GM12878 (cell line): ENCODE results near the gene DPM1. TPM values are rescaled to one million over a fixed set of nuclear protein-coding genes. Genes with fewer than 3 reads are reported as not detected.

Experiments
- ATAC-seq: fragments of 200-7000 bp; cut with Tn5 transposase; 3 replicates; pipeline ENCODE4 v1.9.1; 2020; ENCODE audit warnings: mild to moderate bottlenecking, moderate library complexity
- BruUV-seq: library from RNA; stranded (reverse); fragments of 400-500 nt; replicated peaks from 2 replicates; lab custom pipeline; 2021; lab: Mats Ljungman, UMichigan
- CTCF ChIA-PET: fragments of 300-600 bp; sonication (Branson Sonifier 250); formaldehyde crosslinking; extraction: SDS; loops from one replicate; lab custom pipeline; 2021; ENCODE audit warnings: inconsistent platforms; lab: Yijun Ruan, JAX
- POLR2A ChIA-PET: fragments of 350-600 bp; formaldehyde crosslinking; extraction: SDS; loops from one replicate; lab custom pipeline; 2021; ENCODE audit warnings: inconsistent platforms; lab: Charles Lee
- RAD21 ChIA-PET: fragments of 300-600 bp; sonication (Branson Sonifier 250); formaldehyde crosslinking; loops from one replicate; lab custom pipeline; 2023; ENCODE audit warnings: antibody characterized with exemption; ENCODE audit not compliant: unreplicated experiment; lab: Charles Lee
- SMC1A ChIA-PET: fragments of 300-600 bp; sonication (Branson Sonifier 250); formaldehyde crosslinking; loops from one replicate; lab custom pipeline; 2023; ENCODE audit not compliant: unreplicated experiment, uncharacterized antibody; lab: Charles Lee
- DNase-seq: peaks from one replicate; pipeline ENCODE4 v3.0.0-alpha.2; 2011; ENCODE audit warnings: low read depth, low spot score
- FAIRE-seq: peaks from 3 replicates; lab custom pipeline; 2011; peaks lifted over from hg19 to GRCh38; lab: Jason Lieb, UNC
- H2AFZ ChIP-seq: 2 replicates; pipeline ENCODE4 v1.6.0; 2011; ENCODE audit warnings: low read depth, low read length, control low read depth; ENCODE audit not compliant: control insufficient read depth
- H3K27ac ChIP-seq: 2 replicates; pipeline ENCODE4 v1.5.1; 2011; ENCODE audit warnings: control low read depth; ENCODE audit not compliant: control insufficient read depth, insufficient read depth
- H3K27me3 ChIP-seq, 2 experiments: replicated peaks in 1 of 2; 2 replicates each; pipeline versions ENCODE4 v1.6.0 to v1.6.1; 2011; ENCODE audit warnings: low read length in 1 of 2; ENCODE audit not compliant: control insufficient read depth in 2 of 2, insufficient read depth in 2 of 2
- H3K36me3 ChIP-seq, 2 experiments: 2 replicates each; pipeline ENCODE4 v1.5.1; 2011; ENCODE audit warnings: low read length in 1 of 2; ENCODE audit not compliant: control insufficient read depth in 2 of 2, insufficient read depth in 2 of 2
- H3K4me1 ChIP-seq: 2 replicates; pipeline ENCODE4 v1.6.1; 2011; ENCODE audit warnings: mild to moderate bottlenecking, low read length, moderate library complexity, mixed read lengths; ENCODE audit not compliant: control insufficient read depth, insufficient read depth
- H3K4me2 ChIP-seq: 2 replicates; pipeline ENCODE4 v1.6.0; 2011; ENCODE audit warnings: control low read depth; ENCODE audit not compliant: control insufficient read depth, insufficient read depth
- H3K4me3 ChIP-seq: fragments of 200-600 bp; sonication (generic); 2 replicates; pipeline ENCODE4 v1.5.1; 2016
- H3K79me2 ChIP-seq: 2 replicates; pipeline ENCODE4 v1.6.0; 2011; ENCODE audit warnings: low read length; ENCODE audit not compliant: control insufficient read depth, insufficient read depth
- H3K9ac ChIP-seq: 2 replicates; pipeline ENCODE4 v1.8.0; 2011; ENCODE audit warnings: low read length, control low read depth, mixed read lengths; ENCODE audit not compliant: control insufficient read depth, insufficient read depth
- H3K9me3 ChIP-seq: replicated peaks from 3 replicates; pipeline ENCODE4 v1.5.1; 2011; ENCODE audit warnings: mild to moderate bottlenecking, low read length; ENCODE audit not compliant: control insufficient read depth, insufficient read depth
- H4K20me1 ChIP-seq: 2 replicates; pipeline ENCODE4 v1.6.0; 2011; ENCODE audit not compliant: control insufficient read depth, insufficient read depth
- BRCA1 ChIP-seq: IDR thresholded peaks from 2 replicates; pipeline ENCODE4 v1.6.1; 2011; ENCODE audit warnings: low read depth, low read length, improper control_type of control experiment
- CEBPB ChIP-seq, 2 experiments: fragments of 150-350 bp in 1 of 2; IDR thresholded peaks; 2 replicates each; pipeline ENCODE4 v1.6.1; 2012 to 2014; ENCODE audit warnings: low read depth in 2 of 2, low read length in 2 of 2, borderline replicate concordance in 1 of 2, inconsistent platforms in 1 of 2
- CUX1 ChIP-seq: IDR thresholded peaks from 2 replicates; pipeline ENCODE4 v1.6.1; 2012; ENCODE audit warnings: improper control_type of control experiment, low read depth, low read length; ENCODE audit not compliant: insufficient replicate concordance
- ETV6 ChIP-seq, 2 experiments: fragments of 450-650 bp in 1 of 2; IDR thresholded peaks in 1 of 2; conservative IDR thresholded peaks in 1 of 2; 2 replicates each; pipeline ENCODE4 v1.6.1; 2014; ENCODE audit warnings: antibody characterized with exemption in 1 of 2, borderline replicate concordance in 1 of 2, low read depth in 1 of 2, mild to moderate bottlenecking in 1 of 2, moderate library complexity in 1 of 2
- HDGF ChIP-seq: fragments of 450-650 bp; IDR thresholded peaks from 2 replicates; pipeline ENCODE4 v1.6.1; 2016; ENCODE audit warnings: antibody characterized with exemption
- HSF1 ChIP-seq: fragments of 150-350 bp; IDR thresholded peaks from 2 replicates; pipeline ENCODE4 v1.6.1; 2014; ENCODE audit warnings: mild to moderate bottlenecking, low read depth, low read length
- KAT2A ChIP-seq: conservative IDR thresholded peaks from 2 replicates; pipeline ENCODE4 v1.6.1; 2011; ENCODE audit warnings: low read depth, low read length; ENCODE audit not compliant: control insufficient read depth
- PBX3 ChIP-seq: IDR thresholded peaks from 2 replicates; pipeline ENCODE4 v1.6.1; 2011; ENCODE audit warnings: mild to moderate bottlenecking, low read depth, low read length, moderate library complexity; ENCODE audit not compliant: insufficient replicate concordance
- PML ChIP-seq: IDR thresholded peaks from 2 replicates; pipeline ENCODE4 v1.6.1; 2012; ENCODE audit warnings: low read length, inconsistent platforms
- RB1 ChIP-seq: fragments of 450-650 bp; formaldehyde crosslinking; IDR thresholded peaks from 2 replicates; pipeline ENCODE4 v1.6.1; 2017; ENCODE audit warnings: mild to moderate bottlenecking, borderline replicate concordance
- SPI1 ChIP-seq: IDR thresholded peaks from 2 replicates; pipeline ENCODE4 v1.6.1; 2011; ENCODE audit warnings: low read depth, mild to moderate bottlenecking, low read length, moderate library complexity, borderline replicate concordance; ENCODE audit not compliant: insufficient read depth
- SRF ChIP-seq, 2 experiments: IDR thresholded peaks; 2 replicates each; pipeline ENCODE4 v1.6.1; 2011; ENCODE audit warnings: low read depth in 2 of 2, low read length in 2 of 2, mild to moderate bottlenecking in 1 of 2, moderate library complexity in 1 of 2
- TCF12 ChIP-seq: IDR thresholded peaks from 2 replicates; pipeline ENCODE4 v1.6.1; 2011; ENCODE audit warnings: low read depth, mild to moderate bottlenecking, low read length
- WGBS: methylation state at CpG from one replicate; pipeline ENCODE4 v1.1.6; 2016; ENCODE audit warnings: low lambda C conversion rate; ENCODE audit not compliant: insufficient replicate concordance, insufficient coverage; ENCODE audit errors: missing lambda C conversion rate; 5-methylcytosine and 5-hydroxymethylcytosine counted together
- in situ Hi-C: fragments of 300-500 bp; cut with MboI; formaldehyde crosslinking; loops from 9 replicates; pipeline ENCODE4 v1.14.3; 2018; ENCODE audit warnings: mixed read lengths
- intact Hi-C: fragments of 100-400 bp; cut with micrococcal nuclease; formaldehyde crosslinking; loops from one replicate; pipeline ENCODE4 v1.14.2; 2022; ENCODE audit not compliant: unreplicated experiment
- polyA plus RNA-seq, 11 experiments: library from polyadenylated mRNA; depleted of rRNA in 4 of 11; unstranded in 6 of 11; stranded (reverse) in 5 of 11; fragments of >200 nt; fragmentation: Nextera tagmentation in 4 of 11; fragmentation: Illumina TruSeq in 1 of 11; extraction: Ambion mirVana in 4 of 11; extraction: Trizol in 1 of 11; gene quantifications; 1 replicate in 1 of 11; 2 replicates in 10 of 11; pipeline versions ENCODE4 v1.2.1 to v1.2.3, GENCODE V29; 2011 to 2016; ENCODE audit warnings: inconsistent platforms in 2 of 11, missing spikeins in 2 of 11, low read depth in 1 of 11
- total RNA-seq, 4 experiments: library from RNA; depleted of rRNA in 3 of 4; stranded (reverse); fragments of >200 nt in 3 of 4; fragmentation: Illumina TruSeq in 1 of 4; extraction: Trizol in 1 of 4; gene quantifications; 2 replicates each; pipeline versions ENCODE4 v1.2.1 to v1.2.3, GENCODE V29; 2013 to 2021

Gene DPM1
- total and polyA plus RNA-seq, 10 of the 15 experiments (the other 5 are each of a cell fraction or from before 2014, with no cell fraction given) = 53.3 to 167 (median 108) TPM

GRCh38 chr20:50926530-50926929, 31.8 kb downstream of the DPM1 start:
- ATAC-seq (no peak), DNase-seq (no peak), FAIRE-seq (no peak)
- Histone ChIP-seq H4K20me1 (no peaks in the 10 kb centered on the region), H3K9ac (no peak overlapping the region), H3K79me2 (peaks cover 89% of the 10 kb centered on the region), H3K4me2 (peak overlapping the region; percentile 15; the same call in 1 of the 2 replicates), H3K27me3 (no peaks in the 10 kb centered on the region), H2AFZ (no peak overlapping the region), H3K4me3 (peak overlapping the region; percentile 45), H3K4me1 (no peaks in the 10 kb centered on the region; the same call in 1 of the 2 replicates), H3K27ac (no peak overlapping the region), H3K36me3 (peaks cover 2 to 26% of the 10 kb centered on the region in 2 experiments), H3K9me3 (no peaks in the 10 kb centered on the region)
- ChIA-PET SMC1A (interaction anchor here (0.9 to 8.2 kb wide), 8 partner anchors 11 to 133 kb away, joined by 3 to 90 read pairs (median 6); partner anchors contain the start of gene BCAS4), POLR2A (interaction anchor here (0.6 to 6.0 kb wide), 5 partner anchors 11 to 132 kb away, joined by 3 to 67 read pairs (median 5); partner anchors contain the start of gene BCAS4), RAD21 (interaction anchor here (0.6 to 7.6 kb wide), 11 partner anchors 9 to 1216 kb away, joined by 3 to 125 read pairs (median 6); partner anchors contain the start of genes BCAS4, DPM1 and MOCS3), CTCF (interaction anchor here (1.1 to 13.0 kb wide), 9 partner anchors 9 to 132 kb away, joined by 3 to 336 read pairs (median 44); partner anchors contain the start of genes BCAS4, DPM1 and MOCS3)
- intact Hi-C loops (no loop called here), in situ Hi-C loops (no loop called here)
- 0% methylated on average over 1 of the region's 1 CpG for WGBS
- BruUV-seq = no TSS peak
- no peak for TF ChIP-seq TCF12
- no peak for TF ChIP-seq BRCA1
- TF ChIP-seq HSF1 = no peak
- TF ChIP-seq SRF (IDR thresholded peaks at IDR 0.05; ENCODE audit: low read depth in 2 of 2, low read length in 2 of 2) = no peak
- no peak for TF ChIP-seq RB1
- no peak for TF ChIP-seq KAT2A
- TF ChIP-seq SPI1 = no peak
- no peak for TF ChIP-seq ETV6 (conservative IDR thresholded peaks at IDR 0.05 in 1 of 2, IDR thresholded peaks at IDR 0.05 in 1 of 2; ENCODE audit: borderline replicate concordance in 1 of 2, low read depth in 1 of 2)
- no peak for TF ChIP-seq CEBPB (IDR thresholded peaks at IDR 0.05; ENCODE audit: borderline replicate concordance in 1 of 2, low read depth in 2 of 2, low read length in 2 of 2)
- TF ChIP-seq HDGF = no peak
- no peak for TF ChIP-seq PML
- no peak for TF ChIP-seq CUX1
- TF ChIP-seq PBX3 = no peak
